Breast epithelium (tissue), 4 donors: ENCODE data around the gene PRDM15. TPM values are rescaled to one million over a fixed set of nuclear protein-coding genes. Genes with fewer than 3 reads are reported as not detected.

Experiments used
- DNase-seq, 2 donors: peaks; one replicate each; pipeline ENCODE4 v3.0.0-alpha.2; 2019; ENCODE audit warnings: low spot score in 2 of 2
- H3K27ac ChIP-seq, 2 donors: fragments of 200-600 bp; sonication (generic) in 1 of 2; one replicate each; pipeline ENCODE4 v1.5.1; 2016 to 2019; ENCODE audit warnings: mild to moderate bottlenecking in 1 of 2
- H3K27me3 ChIP-seq, 2 donors: fragments of 200-600 bp; sonication (generic) in 1 of 2; one replicate each; pipeline versions ENCODE4 v1.5.1 to v1.6.0; 2017 to 2019; ENCODE audit warnings: control low read depth in 1 of 2, mild to moderate bottlenecking in 1 of 2
- H3K36me3 ChIP-seq: fragments of 200-600 bp; one replicate; pipeline ENCODE4 v1.5.1; 2019
- H3K4me1 ChIP-seq, 2 donors: fragments of 200-600 bp; sonication (generic); one replicate each; pipeline ENCODE4 v1.5.1; 2016 to 2019; ENCODE audit warnings: control low read depth in 1 of 2
- H3K4me3 ChIP-seq, 3 donors: fragments of 200-600 bp; sonication (generic); 1 replicate in 2 of 3; 2 replicates in 1 of 3; pipeline ENCODE4 v1.5.1; 2016 to 2019; ENCODE audit warnings: mild to moderate bottlenecking in 3 of 3, moderate library complexity in 2 of 3
- H3K9me3 ChIP-seq, 2 donors: fragments of 200-600 bp; sonication (generic) in 1 of 2; one replicate each; pipeline ENCODE4 v1.5.1; 2016 to 2019; ENCODE audit warnings: control low read depth in 1 of 2
- CTCF ChIP-seq, 3 donors: fragments of 450-650 bp; IDR thresholded peaks; one replicate each; pipeline ENCODE4 v1.5.1; 2016 to 2017; ENCODE audit warnings: antibody characterized with exemption in 3 of 3, mild to moderate bottlenecking in 3 of 3, moderate library complexity in 3 of 3
- POLR2A ChIP-seq: fragments of 450-650 bp; IDR thresholded peaks from one replicate; pipeline ENCODE4 v1.6.1; 2016; ENCODE audit warnings: antibody characterized with exemption, mild to moderate bottlenecking, moderate library complexity
- POLR2AphosphoS5 ChIP-seq, 3 donors: sonication (generic); formaldehyde crosslinking; IDR thresholded peaks; one replicate each; pipeline ENCODE4 v1.6.1; 2017; ENCODE audit warnings: antibody characterized with exemption in 3 of 3
- intact Hi-C: fragments of 100-400 bp; cut with DNase I; formaldehyde crosslinking; loops from one replicate; pipeline ENCODE4 v1.15.1; 2023; ENCODE audit warnings: low total_unique reads
- total RNA-seq, 3 donors: library from RNA; depleted of rRNA; stranded (reverse); fragments of >200 nt; gene quantifications; one replicate each; pipeline ENCODE4 v1.1.0, GENCODE V29; 2016

PRDM15 gene
- total RNA-seq, 3 donors from 2014 or later: 6.6 to 14.1 (median 9.2) TPM

GRCh38 chr21:41832596-41833496, 46.3 kb downstream of the PRDM15 start:
- Histone ChIP-seq H3K9me3 (no peaks in the 10 kb centered on the region), H3K27ac (no peak overlapping the region), H3K27me3 (no peaks in the 10 kb centered on the region), H3K4me1 (no peaks in the 10 kb centered on the region), H3K4me3 (no peak overlapping the region), H3K36me3 (no peaks in the 10 kb centered on the region)
- intact Hi-C loops: no loop called here
- no peak for DNase-seq
- TF ChIP-seq POLR2A: no peak
- no peak for TF ChIP-seq POLR2AphosphoS5 (IDR thresholded peaks at IDR 0.05)
- no peak for TF ChIP-seq CTCF (IDR thresholded peaks at IDR 0.05)

- no peak overlapping the region for H3K4me3 ChIP-seq
- no peaks in the 10 kb centered on the region for H3K36me3 ChIP-seq
- H3K4me1 ChIP-seq: no peaks in the 10 kb centered on the region
- no peaks in the 10 kb centered on the region for H3K9me3 ChIP-seq
- no peak for DNase-seq
- TF ChIP-seq CTCF (IDR thresholded peaks at IDR 0.05) (no peak), POLR2A (no peak), POLR2AphosphoS5 (IDR thresholded peaks at IDR 0.05) (no peak)
- intact Hi-C loops: no loop called here
- no peaks in the 10 kb centered on the region for H3K27me3 ChIP-seq
- H3K27ac ChIP-seq: no peak overlapping the region
Measured at GRCh38 chr21:41831866-41832595, 47.1 kb downstream of the PRDM15 start.

GRCh38 chr21:41831453-41831831, 47.7 kb downstream of the PRDM15 start:
- no peak overlapping the region for H3K27ac ChIP-seq
- TF ChIP-seq POLR2AphosphoS5 (IDR thresholded peaks at IDR 0.05) (no peak), POLR2A (no peak)
- intact Hi-C loops: no loop called here

GRCh38 chr21:41830764-41831452, 48.2 kb downstream of the PRDM15 start:
- Histone ChIP-seq H3K4me3 (no peak overlapping the region), H3K4me1 (no peaks in the 10 kb centered on the region), H3K27me3 (no peaks in the 10 kb centered on the region), H3K27ac (no peak overlapping the region), H3K36me3 (no peaks in the 10 kb centered on the region), H3K9me3 (no peaks in the 10 kb centered on the region)
- TF ChIP-seq CTCF (IDR thresholded peaks at IDR 0.05) (no peak), POLR2A (no peak), POLR2AphosphoS5 (IDR thresholded peaks at IDR 0.05) (no peak)
- intact Hi-C loops: no loop called here
- no peak for DNase-seq

More at GRCh38 chr21:41831453-41831831, 47.7 kb downstream of the PRDM15 start:
- H3K36me3 ChIP-seq: no peaks in the 10 kb centered on the region
- DNase-seq: no peak
- no peaks in the 10 kb centered on the region for H3K4me1 ChIP-seq
- H3K27me3 ChIP-seq: no peaks in the 10 kb centered on the region
- no peak overlapping the region for H3K4me3 ChIP-seq
- H3K9me3 ChIP-seq: no peaks in the 10 kb centered on the region

- Histone ChIP-seq H3K9me3 (no peaks in the 10 kb centered on the region), H3K27me3 (no peaks in the 10 kb centered on the region), H3K27ac (no peak overlapping the region), H3K36me3 (no peaks in the 10 kb centered on the region), H3K4me1 (no peaks in the 10 kb centered on the region), H3K4me3 (no peak overlapping the region)
- DNase-seq: no peak
- intact Hi-C loops: no loop called here
- TF ChIP-seq POLR2AphosphoS5 (IDR thresholded peaks at IDR 0.05): no peak
- no peak for TF ChIP-seq CTCF (IDR thresholded peaks at IDR 0.05)
- TF ChIP-seq POLR2A: no peak
Measured at GRCh38 chr21:41830145-41830707, 48.9 kb downstream of the PRDM15 start.
